Stimulated activated CD8-positive, alpha-beta memory T cell treated with anti-CD3 and anti-CD28 coated beads, Interleukin-15, amount 100 ng/mL, for 4 hours (primary cell): Measurements from ENCODE around the gene PRSS27.

ENCODE experiments used
- DNase-seq, 2 donors: peaks; one replicate each; pipeline ENCODE4 v3.0.0-alpha.2; 2020; ENCODE audit warnings: low read depth in 2 of 2

Gene PRSS27

GRCh38 chr16:2751577-2752034 is 31.6 kb upstream of the PRSS27 start:
- DNase-seq: no peak

DNA sequence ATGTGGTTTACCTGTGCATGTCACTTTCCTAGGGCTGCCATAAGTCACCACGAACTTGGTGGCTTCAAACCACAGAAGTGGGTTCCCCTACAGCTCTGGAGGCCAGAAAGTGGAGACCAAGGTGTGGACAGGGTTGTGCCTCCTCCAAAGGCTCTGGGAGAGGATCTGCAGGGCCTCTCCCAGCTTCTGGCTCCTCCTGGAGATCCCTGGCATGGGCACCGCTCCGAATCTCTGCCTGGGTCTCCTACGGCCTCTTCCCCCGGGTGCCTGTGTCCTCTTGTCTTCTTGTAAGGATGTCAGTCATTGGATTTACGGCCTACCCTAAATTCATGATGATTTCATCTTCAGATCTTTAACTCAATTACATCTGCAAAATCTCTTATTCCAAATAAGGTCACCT is 29.9 kb upstream of the PRSS27 start:
- no peak for DNase-seq

DNA sequence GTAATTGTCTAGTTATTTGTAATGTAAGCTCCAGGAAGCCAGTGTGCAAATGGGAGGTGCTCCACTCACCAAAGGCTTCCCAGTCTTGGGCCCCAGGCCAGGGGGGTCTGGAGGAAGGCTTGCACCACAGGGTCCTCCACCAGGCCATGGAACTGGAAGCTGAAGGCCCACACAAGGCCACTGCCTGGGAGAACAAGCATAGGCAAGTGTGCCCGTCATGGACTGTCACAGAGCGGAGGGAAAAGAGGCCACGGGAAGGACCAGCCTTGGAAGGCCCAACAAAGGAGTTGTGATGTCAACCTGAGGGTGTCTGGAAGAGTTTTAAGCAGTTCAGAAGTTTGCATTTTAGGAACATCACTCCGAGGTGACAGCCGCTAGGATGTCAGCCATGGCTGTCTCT is 29.5 kb upstream of the PRSS27 start:
- DNase-seq: no peak

DNA sequence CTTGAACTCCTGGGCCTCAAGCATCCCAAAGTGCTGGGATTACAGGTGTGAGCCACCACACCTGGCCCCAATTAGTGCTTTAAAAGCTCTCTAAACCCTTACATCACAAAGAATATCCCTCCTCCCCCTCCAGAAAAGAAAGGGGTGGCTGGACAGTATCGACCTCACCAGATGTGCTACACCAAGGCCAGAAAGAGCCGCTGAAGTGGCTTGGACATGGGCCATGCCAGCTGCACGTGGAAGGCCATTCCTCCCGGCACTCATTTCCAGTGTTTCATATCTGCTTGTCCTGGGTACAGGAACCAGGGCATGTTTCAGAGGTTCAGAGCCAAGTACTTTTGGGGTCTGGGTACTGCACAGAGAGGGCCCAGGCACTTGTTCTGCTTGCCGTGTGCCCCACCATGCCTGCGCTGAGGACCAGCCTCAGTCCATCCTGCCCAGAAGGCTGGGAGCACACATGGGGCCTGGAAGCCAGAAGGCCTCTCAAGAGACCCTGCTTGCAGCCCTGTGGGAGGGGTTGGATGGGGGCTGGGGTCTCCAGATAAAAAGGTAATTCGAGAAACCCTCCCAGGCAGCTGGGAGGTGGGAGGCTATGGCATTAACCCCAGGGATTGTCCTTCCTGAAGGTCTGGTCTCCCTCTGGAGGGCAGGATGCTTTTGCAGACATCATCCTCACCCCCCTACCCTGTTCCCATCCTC is 28.9 kb upstream of the PRSS27 start:
- no peak for DNase-seq

DNA sequence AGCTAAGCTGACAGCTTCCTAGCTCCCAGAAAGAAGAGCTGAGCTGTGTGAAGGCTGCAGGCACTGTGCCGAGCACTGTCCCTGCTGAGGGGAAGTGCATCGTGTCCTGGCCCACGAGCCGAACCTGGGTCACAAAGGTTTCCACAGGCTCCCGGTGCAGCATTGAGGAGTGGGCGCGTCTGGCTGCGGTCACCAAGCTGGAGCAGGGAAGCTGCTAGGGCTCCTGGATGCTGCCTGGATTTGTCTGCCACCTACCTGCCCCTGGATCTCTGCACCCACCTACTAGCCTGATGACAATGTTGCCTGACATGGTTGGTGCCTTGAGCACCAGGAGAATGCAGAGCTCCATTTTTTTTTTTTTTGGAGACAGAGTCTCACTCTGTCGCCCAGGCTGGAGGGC is 25.9 kb upstream of the PRSS27 start:
- DNase-seq: no peak

- DNase-seq: no peak
Measured at GRCh38 chr16:2745116-2745890, 25.3 kb upstream of the PRSS27 start.

GRCh38 chr16:2744711-2745110 is 24.7 kb upstream of the PRSS27 start:
- no peak for DNase-seq

GRCh38 chr16:2743007-2743810 is 23.2 kb upstream of the PRSS27 start:
- no peak for DNase-seq

GRCh38 chr16:2742323-2743006 is 22.4 kb upstream of the PRSS27 start:
- no peak for DNase-seq

GRCh38 chr16:2741168-2741567 is 21.1 kb upstream of the PRSS27 start:
- DNase-seq: no peak

DNA sequence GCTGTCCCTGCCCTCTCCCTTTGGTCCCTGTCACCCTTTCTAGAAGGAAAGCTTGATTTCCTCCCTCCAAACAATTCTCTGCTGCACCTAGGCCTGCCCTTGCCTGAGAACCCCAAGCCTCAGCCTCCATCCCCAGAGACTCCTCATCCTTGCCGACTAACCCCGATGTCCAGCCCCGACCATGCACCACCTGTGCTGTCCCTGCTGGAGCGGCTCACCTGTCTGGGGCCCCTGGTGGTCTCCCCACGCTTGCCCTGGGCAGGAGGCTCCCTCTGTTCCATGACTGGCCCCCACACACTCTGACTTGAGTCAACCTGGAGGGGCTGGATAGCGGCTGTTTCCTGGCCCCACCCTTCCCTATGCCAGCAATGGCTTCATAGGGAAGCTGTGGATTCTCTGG is 20.5 kb upstream of the PRSS27 start:
- no peak for DNase-seq

DNA sequence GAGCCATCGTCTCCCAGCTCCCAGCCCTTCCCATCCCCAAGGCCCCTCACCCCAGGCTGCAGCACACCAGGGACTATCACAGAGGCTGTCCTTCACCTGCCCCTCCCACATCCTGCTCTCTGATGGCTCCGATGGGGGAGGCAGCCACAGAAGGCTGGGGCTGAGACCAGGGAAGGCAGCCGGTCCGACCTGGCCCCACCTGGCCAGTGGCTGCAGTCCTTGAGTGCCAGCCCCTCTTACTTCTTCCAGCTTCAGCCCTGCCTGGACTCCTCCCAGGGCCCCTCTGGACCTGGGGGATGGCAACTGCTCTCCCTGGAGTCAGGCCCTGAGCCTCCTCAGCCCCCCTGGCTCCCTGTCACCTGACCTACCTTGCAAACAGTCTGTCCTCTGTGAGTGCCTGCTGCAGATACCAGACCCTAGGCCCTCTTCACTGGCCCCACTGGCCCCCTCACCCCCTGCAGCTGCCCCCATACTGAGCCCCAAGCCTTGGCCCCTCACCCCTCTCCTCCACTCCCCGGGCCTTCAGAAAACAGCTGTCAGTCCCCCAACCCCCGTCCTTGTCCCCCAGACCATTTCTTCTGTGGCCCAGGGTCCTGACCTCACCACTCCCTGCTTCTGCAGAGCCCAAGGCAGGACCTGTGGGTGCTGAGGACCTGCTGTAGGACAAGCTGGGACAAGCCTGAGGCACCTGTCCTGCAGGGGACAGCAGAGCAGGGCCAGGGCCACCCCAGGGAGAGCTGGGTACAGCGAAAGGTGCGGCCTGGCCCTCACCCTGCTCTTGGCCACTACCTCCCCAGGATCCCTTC is 19.8 kb upstream of the PRSS27 start:
- DNase-seq: no peak

DNA sequence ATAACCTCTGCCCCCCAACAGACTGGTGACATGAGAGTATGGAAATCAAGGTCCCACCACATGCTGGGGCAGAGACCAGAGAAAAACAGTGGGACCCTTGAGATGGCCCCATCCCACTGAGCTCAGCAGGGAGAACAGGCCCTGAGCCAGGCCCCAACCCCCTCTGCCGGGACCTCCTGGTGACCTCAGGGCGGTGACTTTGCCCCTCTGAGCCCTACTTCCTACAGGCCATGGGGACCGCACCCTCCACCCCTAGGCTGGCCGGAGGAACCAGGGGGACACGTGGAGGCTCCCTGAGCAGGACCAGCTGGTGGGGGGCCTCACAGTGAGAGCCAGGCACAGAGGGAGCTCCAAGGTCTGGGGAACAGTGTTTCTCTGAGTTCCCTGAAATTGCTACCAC is 18.6 kb upstream of the PRSS27 start:
- no peak for DNase-seq

- DNase-seq: no peak
Measured at GRCh38 chr16:2737895-2738418, 17.9 kb upstream of the PRSS27 start.

- no peak for DNase-seq
Measured at GRCh38 chr16:2737238-2737605, 17.2 kb upstream of the PRSS27 start.

DNA sequence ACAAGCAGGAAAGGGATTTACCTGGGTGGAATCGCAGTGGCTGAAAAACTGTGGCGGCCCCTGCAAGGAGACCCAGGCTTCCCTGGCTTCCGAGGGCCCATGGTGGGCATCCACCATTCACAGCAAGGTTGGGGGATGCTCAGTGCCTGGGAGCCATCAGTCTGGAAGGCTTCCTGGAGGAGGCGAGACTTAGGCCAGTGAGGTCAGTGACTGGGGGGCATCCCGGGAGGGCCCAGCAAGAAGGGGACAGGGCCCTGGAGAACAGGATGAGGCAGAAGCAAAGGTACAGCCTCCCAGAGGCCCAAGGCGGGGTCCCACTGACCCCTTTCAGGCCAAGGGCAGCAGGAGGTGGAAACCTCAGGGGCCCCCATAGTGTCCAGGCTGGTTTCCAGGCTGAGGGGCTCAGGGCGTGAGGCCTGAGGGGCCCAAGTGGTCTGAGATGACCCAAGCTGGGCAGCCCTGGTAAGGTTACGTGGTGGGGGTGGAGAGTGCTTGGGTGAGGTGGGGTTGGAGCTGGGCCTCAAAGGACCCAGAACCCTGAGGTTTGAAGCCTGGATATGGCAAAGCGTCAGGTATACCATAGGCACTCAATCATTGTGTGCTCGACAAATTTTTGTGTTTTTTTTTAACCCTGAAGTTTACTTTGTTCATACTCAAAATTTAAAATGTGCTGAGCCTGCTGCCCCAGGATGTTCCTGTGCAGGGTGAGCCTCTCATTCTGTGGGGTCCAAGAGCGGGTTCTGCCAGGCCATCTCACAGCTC is 16.6 kb upstream of the PRSS27 start:
- no peak for DNase-seq

GRCh38 chr16:2734844-2735515 is 15.0 kb upstream of the PRSS27 start:
- DNase-seq: no peak

DNA sequence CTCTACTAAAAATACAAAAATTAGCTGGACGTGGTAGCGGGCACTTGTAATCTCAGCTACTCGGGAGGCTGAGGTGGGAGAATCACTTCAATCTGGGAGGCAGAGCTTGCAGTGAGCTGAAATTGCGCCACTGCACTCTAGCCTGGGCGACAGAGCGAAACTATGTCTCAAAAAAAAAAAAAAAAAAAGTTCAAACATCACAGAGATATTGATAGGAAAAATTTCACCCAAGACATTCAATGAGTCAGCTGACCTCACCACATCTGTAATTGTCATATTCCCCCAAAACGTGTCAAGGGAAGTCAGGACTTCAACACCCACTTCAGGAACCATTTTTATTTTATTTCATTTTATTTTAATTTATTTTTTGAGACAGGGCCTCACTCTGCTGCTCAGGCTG is 8.0 kb upstream of the PRSS27 start:
- DNase-seq: no peak

DNA sequence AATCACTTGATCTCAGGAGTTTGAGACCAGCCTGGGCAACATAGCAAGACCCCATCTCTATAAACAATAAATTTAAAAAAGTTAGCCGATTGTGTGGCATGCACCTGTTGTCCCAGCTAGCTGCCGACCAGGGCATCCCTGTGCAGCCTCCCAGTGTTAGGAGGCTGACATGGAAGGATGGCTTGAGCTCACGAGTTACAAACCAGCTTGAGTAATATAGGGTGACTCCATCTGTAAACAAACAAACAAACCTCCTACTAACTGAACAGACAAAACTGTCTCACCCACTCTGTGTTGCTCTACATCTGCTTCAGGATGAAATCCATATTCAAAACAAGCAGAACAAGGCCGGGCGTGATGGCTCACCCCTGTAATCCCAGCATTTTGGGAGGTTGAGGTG is 6.9 kb upstream of the PRSS27 start:
- DNase-seq: no peak
